GM12865 (cell line): ENCODE measurements around the gene CCDC97.
A peak's percentile ranks its signal among the peaks of the same experiment; 100 is the strongest.

Experiments used
- DNase-seq: peaks from one replicate; pipeline ENCODE4 v3.0.0; 2010; ENCODE audit warnings: low read depth
- H3K4me3 ChIP-seq: 2 replicates; pipeline ENCODE4 v1.5.1; 2011; ENCODE audit warnings: mild to moderate bottlenecking, low read depth, low read length, control low read depth
- TF ChIP-seq, protein P1 (sequence below): IDR thresholded peaks from 2 replicates; pipeline ENCODE4 v1.5.1; 2011; ENCODE audit warnings: low read length, control low read depth, low read depth, inconsistent platforms; ENCODE audit not compliant: insufficient read depth; ENCODE audit errors: missing control alignments

CCDC97 gene

DNA sequence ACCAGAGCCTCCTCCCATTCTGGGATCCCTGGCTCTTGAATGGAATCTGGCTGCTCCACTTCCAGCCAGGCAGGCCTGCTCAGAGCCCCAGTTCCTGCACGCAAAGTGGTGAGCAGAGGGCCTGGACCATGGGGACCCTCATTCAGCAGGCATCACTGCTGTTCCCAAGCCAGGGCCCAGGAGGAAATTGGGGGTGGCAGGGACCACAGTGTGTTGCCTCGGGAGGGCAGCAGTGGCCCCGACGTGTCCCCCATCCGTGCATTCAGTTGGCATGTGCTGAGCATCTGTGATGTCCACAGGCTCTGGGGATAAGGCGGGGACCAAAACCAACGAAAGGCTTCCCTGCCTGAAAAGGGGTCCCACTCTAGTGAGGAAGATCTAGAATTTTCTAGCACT is 11.2 kb downstream of the CCDC97 start:
- no peak overlapping the region for H3K4me3 ChIP-seq
- TF ChIP-seq, protein P1, sequence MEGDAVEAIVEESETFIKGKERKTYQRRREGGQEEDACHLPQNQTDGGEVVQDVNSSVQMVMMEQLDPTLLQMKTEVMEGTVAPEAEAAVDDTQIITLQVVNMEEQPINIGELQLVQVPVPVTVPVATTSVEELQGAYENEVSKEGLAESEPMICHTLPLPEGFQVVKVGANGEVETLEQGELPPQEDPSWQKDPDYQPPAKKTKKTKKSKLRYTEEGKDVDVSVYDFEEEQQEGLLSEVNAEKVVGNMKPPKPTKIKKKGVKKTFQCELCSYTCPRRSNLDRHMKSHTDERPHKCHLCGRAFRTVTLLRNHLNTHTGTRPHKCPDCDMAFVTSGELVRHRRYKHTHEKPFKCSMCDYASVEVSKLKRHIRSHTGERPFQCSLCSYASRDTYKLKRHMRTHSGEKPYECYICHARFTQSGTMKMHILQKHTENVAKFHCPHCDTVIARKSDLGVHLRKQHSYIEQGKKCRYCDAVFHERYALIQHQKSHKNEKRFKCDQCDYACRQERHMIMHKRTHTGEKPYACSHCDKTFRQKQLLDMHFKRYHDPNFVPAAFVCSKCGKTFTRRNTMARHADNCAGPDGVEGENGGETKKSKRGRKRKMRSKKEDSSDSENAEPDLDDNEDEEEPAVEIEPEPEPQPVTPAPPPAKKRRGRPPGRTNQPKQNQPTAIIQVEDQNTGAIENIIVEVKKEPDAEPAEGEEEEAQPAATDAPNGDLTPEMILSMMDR: no peak
- DNase-seq: no peak

DNA sequence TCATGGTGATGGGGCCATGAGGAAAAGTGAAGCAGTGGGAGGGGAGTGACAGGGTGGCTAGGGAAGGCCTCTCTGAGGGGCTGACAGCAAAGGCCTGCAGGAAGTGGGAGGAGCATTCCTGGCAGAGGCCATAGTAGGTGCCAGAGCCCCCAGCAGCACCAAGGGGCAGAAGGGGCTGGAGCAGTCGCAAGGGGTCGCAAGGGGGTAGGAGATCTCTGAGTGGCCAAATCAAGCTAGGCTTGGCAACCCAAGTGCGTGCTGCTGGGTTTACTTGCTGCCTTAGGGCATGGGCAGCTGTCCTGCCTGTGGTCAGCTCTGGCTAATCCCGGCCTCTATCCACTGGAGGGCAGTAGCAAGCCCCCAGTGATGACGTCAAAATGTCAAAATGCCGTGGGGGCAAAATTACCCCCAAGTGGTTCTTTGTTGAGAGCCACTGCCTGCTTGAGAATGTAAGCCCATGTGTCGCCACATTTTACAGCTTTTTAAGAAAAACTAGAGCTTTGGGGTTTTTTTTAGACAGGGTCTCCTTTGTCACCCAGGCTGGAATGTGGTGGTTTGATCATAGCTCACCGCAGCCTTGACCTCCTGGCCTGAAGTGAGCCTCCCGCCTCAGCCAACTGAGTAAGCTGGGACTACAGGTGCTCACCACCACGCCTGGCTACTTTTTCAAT is 11.8 kb downstream of the CCDC97 start:
- peak; percentile 50 for DNase-seq
- TF ChIP-seq, protein P1: peak; percentile 49
- H3K4me3 ChIP-seq: no peak overlapping the region

DNA sequence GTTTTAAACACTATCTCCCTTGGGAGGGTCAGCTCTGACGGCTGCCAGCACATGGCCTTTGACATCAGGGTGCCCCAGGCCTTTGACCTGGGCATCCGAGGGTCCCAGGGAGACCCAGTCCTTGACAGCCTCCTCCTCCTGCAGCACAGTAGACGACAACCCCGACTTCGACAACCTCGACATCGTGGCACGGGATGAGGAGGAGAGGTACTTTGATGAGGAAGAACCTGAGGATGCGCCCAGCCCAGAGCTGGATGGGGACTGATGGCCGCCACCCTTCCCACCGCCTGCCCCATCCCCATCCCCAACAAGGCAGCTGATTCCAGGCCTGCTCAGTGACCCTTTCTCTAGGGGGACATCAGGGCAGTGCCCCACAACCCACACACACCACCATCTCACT is 12.5 kb downstream of the CCDC97 start:
- no peak for DNase-seq
- TF ChIP-seq, protein P1: no peak
- no peak overlapping the region for H3K4me3 ChIP-seq

DNA sequence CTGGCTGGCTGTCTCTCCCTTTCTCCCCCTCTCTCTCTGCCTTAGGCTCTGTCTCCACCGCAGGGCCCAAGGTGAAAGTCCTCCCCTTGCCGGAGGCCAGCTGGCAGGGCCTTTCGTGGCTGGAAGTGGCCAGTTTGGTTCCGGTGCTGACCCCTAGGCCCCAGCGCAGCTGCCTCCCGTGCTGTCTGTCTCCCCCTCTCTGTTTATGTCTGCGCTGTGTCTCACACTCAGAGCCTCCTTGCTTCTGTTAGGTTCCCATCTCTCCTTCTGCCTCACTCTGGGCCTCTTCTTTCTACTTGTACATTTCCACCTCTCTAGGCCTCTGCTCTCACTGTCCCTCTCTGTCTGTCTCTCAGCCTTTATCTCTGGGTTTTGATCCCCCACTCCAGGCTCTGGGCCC is 13.1 kb downstream of the CCDC97 start:
- TF ChIP-seq, protein P1: no peak
- no peak for DNase-seq
- no peak overlapping the region for H3K4me3 ChIP-seq

DNA sequence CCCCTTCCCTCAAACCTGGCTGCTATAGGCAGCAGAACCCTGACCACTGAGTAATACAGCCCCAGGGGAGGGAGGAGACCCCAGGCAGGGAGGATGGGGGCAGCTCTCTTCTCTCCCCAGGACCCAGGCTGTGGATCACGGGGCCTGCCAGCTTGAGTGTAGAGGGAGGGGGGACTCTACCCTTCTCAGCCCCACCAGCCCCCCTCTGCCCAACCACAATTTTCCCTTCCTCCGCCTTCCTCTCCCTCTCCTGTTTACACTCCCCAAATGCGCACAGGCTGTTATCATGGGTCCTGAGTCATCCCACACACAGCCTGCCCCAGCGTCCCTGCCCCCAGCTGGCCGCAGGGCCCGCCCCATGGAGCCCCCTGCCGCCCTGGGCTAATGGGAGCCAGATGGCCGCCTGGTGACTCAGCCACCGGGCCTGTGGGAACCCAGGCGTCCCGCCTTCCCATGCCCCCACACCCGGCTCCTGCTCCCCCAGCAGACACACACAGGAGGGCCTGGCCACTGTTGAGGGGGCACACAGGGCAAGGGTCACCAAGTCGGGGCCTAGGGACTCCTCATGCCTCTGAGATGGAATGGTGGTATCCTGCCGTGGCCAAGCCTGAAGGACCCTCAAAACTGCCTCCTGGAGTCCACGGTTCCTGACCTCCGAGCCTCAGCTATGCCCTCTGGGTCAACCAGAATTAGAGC is 13.6 kb downstream of the CCDC97 start:
- no peak overlapping the region for H3K4me3 ChIP-seq
- TF ChIP-seq, protein P1: no peak
- no peak for DNase-seq

DNA sequence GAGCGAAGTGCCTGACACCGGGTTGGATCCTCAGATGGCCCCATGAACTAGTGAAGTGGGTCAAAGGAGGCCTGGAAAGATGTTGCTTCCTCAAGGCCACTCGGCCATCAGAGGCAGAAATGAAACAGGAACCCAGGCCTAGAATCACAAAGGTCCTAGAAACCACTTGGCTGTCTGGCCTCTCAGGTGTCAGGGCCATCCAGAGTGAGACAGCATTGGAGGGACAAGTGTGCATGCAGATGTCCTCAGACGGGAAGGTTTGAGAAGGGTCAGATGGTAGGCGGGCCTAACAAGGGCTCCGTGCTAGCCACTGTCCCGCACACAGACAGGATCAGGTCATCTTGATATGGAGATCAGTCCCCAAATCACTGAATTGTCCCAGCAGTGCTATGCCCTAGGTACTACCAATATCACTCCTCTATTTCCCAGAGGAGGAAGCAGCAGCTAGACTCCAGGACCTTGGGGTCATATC is 14.3 kb downstream of the CCDC97 start:
- TF ChIP-seq, protein P1: no peak
- no peak for DNase-seq
- no peak overlapping the region for H3K4me3 ChIP-seq
